Measurements from ENCODE around the gene PF4V1.
A peak's percentile ranks its signal among the peaks of the same experiment; 100 is the strongest.

DNA sequence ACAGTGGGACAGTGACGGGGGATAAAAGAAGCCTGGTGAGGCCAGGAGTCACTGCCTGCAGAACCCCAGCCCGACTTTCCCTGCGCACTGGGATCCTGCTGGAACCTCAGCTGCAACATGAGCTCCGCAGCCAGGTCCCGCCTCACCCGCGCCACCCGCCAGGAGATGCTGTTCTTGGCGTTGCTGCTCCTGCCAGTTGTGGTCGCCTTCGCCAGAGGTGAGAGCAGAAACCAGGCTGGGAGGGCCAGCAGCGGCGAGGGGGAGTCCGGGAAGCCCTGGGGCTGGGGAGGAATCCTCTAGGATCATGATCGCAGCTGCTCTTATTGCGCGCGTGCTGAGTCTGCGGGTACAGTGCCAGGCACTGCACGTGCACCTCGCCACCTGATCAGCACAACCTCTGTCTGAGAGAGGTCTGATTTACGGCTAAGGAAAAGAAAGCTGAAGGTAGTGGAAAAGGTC lies at the start of gene PF4V1:
- TF ChIP-seq, protein P1, sequence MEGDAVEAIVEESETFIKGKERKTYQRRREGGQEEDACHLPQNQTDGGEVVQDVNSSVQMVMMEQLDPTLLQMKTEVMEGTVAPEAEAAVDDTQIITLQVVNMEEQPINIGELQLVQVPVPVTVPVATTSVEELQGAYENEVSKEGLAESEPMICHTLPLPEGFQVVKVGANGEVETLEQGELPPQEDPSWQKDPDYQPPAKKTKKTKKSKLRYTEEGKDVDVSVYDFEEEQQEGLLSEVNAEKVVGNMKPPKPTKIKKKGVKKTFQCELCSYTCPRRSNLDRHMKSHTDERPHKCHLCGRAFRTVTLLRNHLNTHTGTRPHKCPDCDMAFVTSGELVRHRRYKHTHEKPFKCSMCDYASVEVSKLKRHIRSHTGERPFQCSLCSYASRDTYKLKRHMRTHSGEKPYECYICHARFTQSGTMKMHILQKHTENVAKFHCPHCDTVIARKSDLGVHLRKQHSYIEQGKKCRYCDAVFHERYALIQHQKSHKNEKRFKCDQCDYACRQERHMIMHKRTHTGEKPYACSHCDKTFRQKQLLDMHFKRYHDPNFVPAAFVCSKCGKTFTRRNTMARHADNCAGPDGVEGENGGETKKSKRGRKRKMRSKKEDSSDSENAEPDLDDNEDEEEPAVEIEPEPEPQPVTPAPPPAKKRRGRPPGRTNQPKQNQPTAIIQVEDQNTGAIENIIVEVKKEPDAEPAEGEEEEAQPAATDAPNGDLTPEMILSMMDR (IDR thresholded peaks at IDR 0.05): peak in 1 of 3 donors; percentile 11
- TF ChIP-seq POLR2AphosphoS5 (IDR thresholded peaks at IDR 0.05) (no peak), POLR2A (IDR thresholded peaks at IDR 0.05) (no peak)

Data from breast epithelium (tissue), 3 donors.